H1 (cell line): ENCODE measurements around the gene COL16A1. TPM values are rescaled to one million over a fixed set of nuclear protein-coding genes. Genes with fewer than 3 reads are reported as not detected.
A peak's percentile ranks its signal among the peaks of the same experiment; 100 is the strongest.

Experiments
- CTCF ChIA-PET: fragments of 300-600 bp; sonication (Branson Sonifier 250); formaldehyde crosslinking; loops from one replicate; lab custom pipeline; 2021; ENCODE audit not compliant: partially characterized antibody; lab: Charles Lee
- POLR2A ChIA-PET: fragments of 300-600 bp; sonication (Branson Sonifier 250); formaldehyde crosslinking; loops from one replicate; lab custom pipeline; 2021; ENCODE audit warnings: inconsistent platforms; ENCODE audit not compliant: partially characterized antibody; lab: Charles Lee
- DNase-seq, 2 experiments: peaks; one replicate each; pipeline versions ENCODE4 v3.0.0 to v3.0.0-alpha.2; 2010 to 2022; ENCODE audit warnings: low spot score in 2 of 2, low read depth in 1 of 2, mixed read lengths in 1 of 2
- FAIRE-seq: peaks from 2 replicates; lab custom pipeline; 2011; peaks lifted over from hg19 to GRCh38; lab: Jason Lieb, UNC
- H2AFZ ChIP-seq: 2 replicates; pipeline ENCODE4 v1.8.1; 2012; ENCODE audit warnings: low read length, inconsistent platforms
- H2AK5ac ChIP-seq: 2 replicates; pipeline ENCODE4 v1.6.1; 2013; ENCODE audit warnings: low read depth, low read length
- H2BK120ac ChIP-seq: replicated peaks from 2 replicates; pipeline ENCODE3; 2013; ENCODE audit warnings: low read depth, low read length, inconsistent platforms
- H2BK12ac ChIP-seq: 2 replicates; pipeline ENCODE4 v1.6.1; 2013; ENCODE audit warnings: low read depth, low read length
- H2BK15ac ChIP-seq: 2 replicates; pipeline ENCODE4 v1.6.1; 2013; ENCODE audit warnings: low read length
- H2BK20ac ChIP-seq: 2 replicates; pipeline ENCODE4 v1.6.1; 2013; ENCODE audit warnings: low read length
- H2BK5ac ChIP-seq: 2 replicates; pipeline ENCODE4 v1.6.1; 2013; ENCODE audit warnings: low read depth, low read length
- H3K14ac ChIP-seq: 2 replicates; pipeline ENCODE4 v1.6.1; 2013; ENCODE audit warnings: inconsistent platforms; ENCODE audit not compliant: insufficient read length
- H3K18ac ChIP-seq: 2 replicates; pipeline ENCODE4 v1.6.1; 2013; ENCODE audit warnings: low read length; ENCODE audit errors: extremely low read depth
- H3K23ac ChIP-seq: 2 replicates; pipeline ENCODE4 v1.6.1; 2013; ENCODE audit warnings: inconsistent platforms; ENCODE audit not compliant: insufficient read length
- H3K23me2 ChIP-seq: 2 replicates; pipeline ENCODE4 v1.6.1; 2013; ENCODE audit warnings: low read depth, low read length
- H3K27ac ChIP-seq: 2 replicates; pipeline ENCODE4 v1.6.1; 2011; ENCODE audit warnings: low read depth, low read length, inconsistent platforms
- H3K27me3 ChIP-seq, 4 experiments: replicated peaks in 1 of 4; 1 replicate in 1 of 4; 2 replicates in 3 of 4; pipeline versions ENCODE4 v1.6.1 to v1.8.1; 2011 to 2013; ENCODE audit warnings: low read length in 3 of 4, mild to moderate bottlenecking in 3 of 4, inconsistent platforms in 2 of 4, mixed read lengths in 2 of 4, moderate library complexity in 1 of 4; ENCODE audit not compliant: control insufficient read depth in 3 of 4, insufficient read depth in 3 of 4; ENCODE audit errors: extremely low read depth in 1 of 4
- H3K36me3 ChIP-seq, 4 experiments: 2 replicates each; pipeline versions ENCODE4 v1.6.1 to v1.8.1; 2011 to 2013; ENCODE audit warnings: mild to moderate bottlenecking in 4 of 4, low read length in 3 of 4, moderate library complexity in 2 of 4, control low read depth in 1 of 4, inconsistent platforms in 1 of 4; ENCODE audit not compliant: insufficient read depth in 4 of 4, control insufficient read depth in 2 of 4
- H3K4ac ChIP-seq: replicated peaks from 2 replicates; pipeline ENCODE3; 2013; ENCODE audit warnings: low read length, low read depth, mixed read lengths, inconsistent platforms; ENCODE audit not compliant: insufficient read length
- H3K4me1 ChIP-seq, 4 experiments: replicated peaks in 1 of 4; 1 replicate in 1 of 4; 2 replicates in 3 of 4; pipeline versions ENCODE4 v1.6.1 to v1.8.1; 2011 to 2013; ENCODE audit warnings: low read length in 3 of 4, inconsistent platforms in 2 of 4, mixed read lengths in 1 of 4; ENCODE audit not compliant: insufficient read depth in 4 of 4, control insufficient read depth in 3 of 4
- H3K4me2 ChIP-seq, 2 experiments: 2 replicates each; pipeline versions ENCODE4 v1.6.1 to v1.8.1; 2011 to 2013; ENCODE audit warnings: low read depth in 2 of 2, low read length in 2 of 2, control low read depth in 1 of 2, inconsistent platforms in 1 of 2, mild to moderate bottlenecking in 1 of 2; ENCODE audit not compliant: insufficient read depth in 1 of 2
- H3K4me3 ChIP-seq, 4 experiments: fragments of 200-600, 300-600 bp in 1 of 4; sonication (generic), shearing (Covaris generic), sonication (Bioruptor Twin) in 1 of 4; 2 replicates each; pipeline versions ENCODE4 v1.5.1 to v1.8.1; 2011 to 2016; ENCODE audit warnings: low read length in 4 of 4, low read depth in 3 of 4, control low read depth in 2 of 4, inconsistent platforms in 2 of 4, mild to moderate bottlenecking in 2 of 4, mixed read lengths in 1 of 4, moderate library complexity in 1 of 4; ENCODE audit not compliant: insufficient read depth in 2 of 4; ENCODE audit errors: extremely low read depth in 1 of 4
- H3K56ac ChIP-seq: replicated peaks from 2 replicates; pipeline ENCODE3; 2013; ENCODE audit warnings: low read depth, mild to moderate bottlenecking, mixed read lengths, low read length, inconsistent platforms; ENCODE audit not compliant: insufficient read length
- H3K79me1 ChIP-seq: 2 replicates; pipeline ENCODE4 v1.6.1; 2013; ENCODE audit warnings: low read depth, low read length, control low read depth
- H3K79me2 ChIP-seq, 2 experiments: 2 replicates each; pipeline versions ENCODE4 v1.6.1 to v1.8.1; 2012 to 2013; ENCODE audit warnings: low read length in 2 of 2, mild to moderate bottlenecking in 2 of 2, inconsistent platforms in 1 of 2; ENCODE audit not compliant: insufficient read depth in 2 of 2, control insufficient read depth in 1 of 2
- H3K9ac ChIP-seq, 4 experiments: replicated peaks in 1 of 4; 1 replicate in 1 of 4; 2 replicates in 3 of 4; pipeline versions ENCODE4 v1.6.1 to v1.8.1; 2011 to 2013; ENCODE audit warnings: low read depth in 3 of 4, low read length in 3 of 4, control low read depth in 2 of 4, mild to moderate bottlenecking in 2 of 4, moderate library complexity in 2 of 4, inconsistent platforms in 1 of 4; ENCODE audit errors: extremely low read depth in 1 of 4
- H3K9me3 ChIP-seq, 2 experiments: 2 replicates each; pipeline versions ENCODE4 v1.6.1 to v1.8.1; 2012 to 2013; ENCODE audit warnings: mild to moderate bottlenecking in 2 of 2, moderate library complexity in 2 of 2, control low read depth in 1 of 2, inconsistent platforms in 1 of 2, low read depth in 1 of 2, low read length in 1 of 2, mixed read lengths in 1 of 2; ENCODE audit not compliant: insufficient read depth in 2 of 2
- H4K20me1 ChIP-seq, 2 experiments: replicated peaks in 1 of 2; 2 replicates each; pipeline versions ENCODE3 to v1.8.1; 2011 to 2013; ENCODE audit warnings: inconsistent platforms in 2 of 2, low read length in 2 of 2, mild to moderate bottlenecking in 1 of 2; ENCODE audit not compliant: insufficient read depth in 2 of 2, control insufficient read depth in 1 of 2
- H4K5ac ChIP-seq: 2 replicates; pipeline ENCODE4 v1.6.1; 2013; ENCODE audit warnings: low read length, low read depth, mixed read lengths, inconsistent platforms; ENCODE audit not compliant: insufficient read length
- H4K8ac ChIP-seq: 2 replicates; pipeline ENCODE4 v1.8.0; 2013; ENCODE audit warnings: mild to moderate bottlenecking, moderate library complexity, low read length, inconsistent platforms; ENCODE audit not compliant: insufficient read depth; ENCODE audit errors: extremely low read depth
- H4K91ac ChIP-seq: replicated peaks from 2 replicates; pipeline ENCODE3; 2013; ENCODE audit warnings: low read length, mixed read lengths, inconsistent platforms; ENCODE audit not compliant: insufficient read length
- CEBPB ChIP-seq: IDR thresholded peaks from 2 replicates; pipeline ENCODE4 v1.6.1; 2012; ENCODE audit warnings: low read depth, low read length
- TCF12 ChIP-seq: IDR thresholded peaks from 2 replicates; pipeline ENCODE4 v1.6.1; 2011; ENCODE audit warnings: low read depth, mild to moderate bottlenecking, low read length
- WGBS, 2 experiments: shearing (Covaris generic) in 1 of 2; methylation state at CpG; one replicate each; pipeline versions ENCODE4 v1.1.6 to v1.1.7; 2013 to 2015; ENCODE audit warnings: low lambda C conversion rate in 2 of 2, mixed read lengths in 2 of 2, inconsistent platforms in 1 of 2, low coverage in 1 of 2, missing lambda C conversion rate in 1 of 2; ENCODE audit not compliant: insufficient replicate concordance in 2 of 2, insufficient coverage in 1 of 2, insufficient read length in 1 of 2; ENCODE audit errors: extremely low coverage in 1 of 2, missing lambda C conversion rate in 1 of 2; 5-methylcytosine and 5-hydroxymethylcytosine counted together
- polyA plus RNA-seq, 7 experiments: library from polyadenylated mRNA; depleted of rRNA in 3 of 7; stranded (reverse) in 5 of 7; unstranded in 2 of 7; fragments of >200 nt in 5 of 7; fragments of 200-250 nt in 2 of 7; gene quantifications; 1 replicate in 5 of 7; 2 replicates in 1 of 7; 4 replicates in 1 of 7; pipeline versions ENCODE4 v1.2.1 to v1.2.3, GENCODE V29; 2011 to 2013; ENCODE audit warnings: missing spikeins in 2 of 7, mixed read lengths in 2 of 7
- total RNA-seq: library from RNA; stranded (reverse); fragmentation: NEBNext Ultra II Directional; extraction: Animal tissue kit (Norgen Biotek cat#: 25700); gene quantifications from 2 replicates; pipeline ENCODE4 v1.2.1, GENCODE V29; 2021
- TF ChIP-seq, protein P1 (sequence below): IDR thresholded peaks from 2 replicates; pipeline ENCODE4 v1.6.1; 2012; ENCODE audit warnings: inconsistent platforms

COL16A1 gene
- total and polyA plus RNA-seq, 2 of the 8 experiments (the other 6 are each of a cell fraction or from before 2014, with no cell fraction given) = 2.0 to 10.5 TPM

- no peak overlapping the region for H3K18ac ChIP-seq
- H2AFZ ChIP-seq = no peak overlapping the region
- H3K27me3 ChIP-seq = no peaks in the 10 kb centered on the region; a peak in 1 of 7 replicates
- H4K5ac ChIP-seq = no peak overlapping the region
- H3K4me2 ChIP-seq = no peak overlapping the region
- no peak overlapping the region for H3K4me3 ChIP-seq
- H3K36me3 ChIP-seq = no peaks in the 10 kb centered on the region
- peaks cover 0 to 2% of the 10 kb centered on the region in 2 experiments for H4K20me1 ChIP-seq
- H2BK20ac ChIP-seq = no peak overlapping the region
- FAIRE-seq = no peak
- H3K9ac ChIP-seq = no peak overlapping the region
- CTCF ChIA-PET = interaction anchor here (0.7 to 11.5 kb wide), 8 partner anchors 10 to 247 kb away, joined by 3 to 181 read pairs (median 28); partner anchors contain the start of gene COL16A1
- no peak overlapping the region for H4K8ac ChIP-seq
- peaks cover 11% of the 10 kb centered on the region for H3K23me2 ChIP-seq
- H3K27ac ChIP-seq = no peak overlapping the region
- H3K9me3 ChIP-seq = no peaks in the 10 kb centered on the region
- 0 out of 2 replicates have a peak overlapping the region, but pooled peaks have one; percentile 3 for H2BK12ac ChIP-seq
- no peak overlapping the region for H2BK5ac ChIP-seq
- H3K4me1 ChIP-seq = peaks cover 0 to 3% (median under 1%) of the 10 kb centered on the region in 4 experiments; a peak in 3 of 7 replicates
- H3K56ac ChIP-seq = no peak overlapping the region
- H4K91ac ChIP-seq = no peak overlapping the region
- WGBS, 2 experiments = 85% methylated on average over 4 of the region's 4 CpGs; no CpG with 5 or more reads in 1 of the 2 experiments
- DNase-seq = no peak
- no peak overlapping the region for H3K14ac ChIP-seq
- no peak overlapping the region for H2BK120ac ChIP-seq
- H2BK15ac ChIP-seq = no peak overlapping the region
- H3K23ac ChIP-seq = no peak overlapping the region
- H3K79me2 ChIP-seq = no peaks in the 10 kb centered on the region
- no peak overlapping the region; the same call in 1 of the 2 replicates for H2AK5ac ChIP-seq
- no peak overlapping the region for H3K4ac ChIP-seq
- POLR2A ChIA-PET = no interaction called here
- H3K79me1 ChIP-seq = no peaks in the 10 kb centered on the region; the same call in 1 of the 2 replicates
- TF ChIP-seq CEBPB = no peak
- TF ChIP-seq, protein P1, sequence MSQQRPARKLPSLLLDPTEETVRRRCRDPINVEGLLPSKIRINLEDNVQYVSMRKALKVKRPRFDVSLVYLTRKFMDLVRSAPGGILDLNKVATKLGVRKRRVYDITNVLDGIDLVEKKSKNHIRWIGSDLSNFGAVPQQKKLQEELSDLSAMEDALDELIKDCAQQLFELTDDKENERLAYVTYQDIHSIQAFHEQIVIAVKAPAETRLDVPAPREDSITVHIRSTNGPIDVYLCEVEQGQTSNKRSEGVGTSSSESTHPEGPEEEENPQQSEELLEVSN = no peak
- no peak for TF ChIP-seq TCF12
These were observed 14.6 kb upstream of the COL16A1 start for GRCh38 chr1:31718327-31718897.
